HepG2 (cell line): ENCODE results near the gene DDX39B. TPM values are rescaled to one million over a fixed set of nuclear protein-coding genes. Genes with fewer than 3 reads are reported as not detected.
A peak's percentile ranks its signal among the peaks of the same experiment; 100 is the strongest.
"Not testable (repeated sequence)": the region's sequence is repeated elsewhere in the genome, so short reads cannot be mapped to it uniquely, and the experiment has no call there.

Experiments
- ATAC-seq: fragments of 200-7000 bp; cut with Tn5 transposase; 3 replicates; pipeline ENCODE4 v1.9.1; 2020; ENCODE audit warnings: mild to moderate bottlenecking, moderate library complexity
- BruUV-seq: library from RNA; stranded (reverse); fragments of 400-500 nt; replicated peaks from 2 replicates; lab custom pipeline; 2021; lab: Mats Ljungman, UMichigan
- CTCF ChIA-PET: fragments of 300-600 bp; formaldehyde crosslinking; extraction: SDS; loops from one replicate; lab custom pipeline; 2021; ENCODE audit warnings: low total read pairs, inconsistent platforms, low intra/inter-chr PET ratio; lab: Yijun Ruan, JAX
- POLR2A ChIA-PET: fragments of 350-600 bp; sonication (Branson Sonifier 250); formaldehyde crosslinking; loops from one replicate; lab custom pipeline; 2020; ENCODE audit warnings: antibody characterized with exemption, inconsistent platforms; lab: Yijun Ruan, JAX
- DNase-seq: peaks from one replicate; pipeline ENCODE4 v3.0.0-alpha.2; 2015; ENCODE audit warnings: low spot score
- FAIRE-seq: peaks from 3 replicates; lab custom pipeline; 2011; peaks lifted over from hg19 to GRCh38; lab: Jason Lieb, UNC
- H2AFZ ChIP-seq: one replicate; pipeline ENCODE4 v1.6.1; 2011; ENCODE audit warnings: low read length, inconsistent platforms
- H3K27ac ChIP-seq: fragments of 300-600 bp; 3 replicates; pipeline ENCODE4 v1.8.0; 2011; ENCODE audit warnings: mixed run types, mild to moderate bottlenecking, mixed read lengths, low read length, inconsistent platforms; ENCODE audit not compliant: insufficient read depth; ENCODE audit errors: extremely low read length
- H3K27me3 ChIP-seq, 2 experiments: fragments of 200-600 bp in 1 of 2; 2 replicates in 1 of 2; 3 replicates in 1 of 2; pipeline versions ENCODE4 v1.6.0 to v1.8.0; 2011; ENCODE audit warnings: low read length in 2 of 2, mild to moderate bottlenecking in 2 of 2, moderate library complexity in 2 of 2, inconsistent platforms in 1 of 2; ENCODE audit not compliant: insufficient read depth in 2 of 2, control insufficient read depth in 1 of 2
- H3K36me3 ChIP-seq, 2 experiments: fragments of 200-600 bp in 1 of 2; replicated peaks in 1 of 2; 2 replicates in 1 of 2; 3 replicates in 1 of 2; pipeline versions ENCODE4 v1.5.1 to v1.8.0; 2011; ENCODE audit warnings: low read length in 2 of 2, inconsistent platforms in 1 of 2; ENCODE audit not compliant: insufficient read depth in 2 of 2, control insufficient read depth in 1 of 2
- H3K4me1 ChIP-seq: 2 replicates; pipeline ENCODE4 v1.5.1; 2012; ENCODE audit warnings: low read length, inconsistent platforms; ENCODE audit not compliant: insufficient read depth
- H3K4me2 ChIP-seq: 2 replicates; pipeline ENCODE4 v1.6.0; 2011; ENCODE audit warnings: low read depth, low read length, inconsistent platforms
- H3K4me3 ChIP-seq, 3 experiments: fragments of 200-600 bp in 1 of 3; sonication (generic), shearing (Covaris generic) in 1 of 3; replicated peaks in 1 of 3; 2 replicates each; pipeline ENCODE4 v1.5.1; 2011 to 2016; ENCODE audit warnings: low read length in 3 of 3, inconsistent platforms in 2 of 3, low read depth in 2 of 3, mild to moderate bottlenecking in 2 of 3, control low read depth in 1 of 3, mixed read lengths in 1 of 3; ENCODE audit not compliant: insufficient read depth in 1 of 3
- H3K79me2 ChIP-seq: one replicate; pipeline ENCODE4 v1.6.1; 2011; ENCODE audit warnings: low read length, inconsistent platforms; ENCODE audit not compliant: insufficient read depth
- H3K9ac ChIP-seq: 2 replicates; pipeline ENCODE4 v1.6.0; 2011; ENCODE audit warnings: mild to moderate bottlenecking, low read depth, low read length, inconsistent platforms; ENCODE audit not compliant: insufficient read depth
- H3K9me3 ChIP-seq: 2 replicates; pipeline ENCODE4 v1.5.1; 2012; ENCODE audit warnings: mild to moderate bottlenecking, low read length
- H4K20me1 ChIP-seq: 2 replicates; pipeline ENCODE4 v1.6.0; 2011; ENCODE audit warnings: inconsistent platforms, mild to moderate bottlenecking, low read length, moderate library complexity; ENCODE audit not compliant: insufficient read depth
- BRD4 ChIP-seq: sonication (generic); formaldehyde crosslinking; IDR thresholded peaks from 2 replicates; pipeline ENCODE4 v1.4.0; 2020; ENCODE audit warnings: missing genetic modification reagents
- KDM2A ChIP-seq: sonication (generic); formaldehyde crosslinking; IDR thresholded peaks from 2 replicates; pipeline ENCODE4 v1.4.0; 2020; ENCODE audit warnings: low read depth, missing genetic modification reagents, borderline replicate concordance
- KLF13 ChIP-seq: sonication (generic); formaldehyde crosslinking; IDR thresholded peaks from 2 replicates; pipeline ENCODE4 v1.4.0; 2020; ENCODE audit warnings: mild to moderate bottlenecking, missing genetic modification reagents
- MAFF ChIP-seq: IDR thresholded peaks from 2 replicates; pipeline ENCODE4 v1.6.1; 2011; ENCODE audit warnings: low read depth, low read length, improper control_type of control experiment
- ZMYM3 ChIP-seq: sonication (generic); formaldehyde crosslinking; IDR thresholded peaks from 2 replicates; pipeline ENCODE4 v1.5.1; 2020; ENCODE audit warnings: mild to moderate bottlenecking, missing genetic modification reagents
- ZNF850 ChIP-seq: sonication (generic); formaldehyde crosslinking; conservative IDR thresholded peaks from 2 replicates; pipeline ENCODE4 v1.9.0; 2021; ENCODE audit warnings: mild to moderate bottlenecking, missing genetic modification reagents
- WGBS: methylation state at CpG from one replicate; pipeline ENCODE4 v1.1.6; 2017; ENCODE audit warnings: low lambda C conversion rate; 5-methylcytosine and 5-hydroxymethylcytosine counted together
- in situ Hi-C: cut with HindIII; loops from 2 replicates; pipeline ENCODE4 v1.10.0; 2017; ENCODE audit warnings: low pct_unique_long_range_greater_than_20kb; ENCODE audit not compliant: extremely low pct_ligation_motif_present
- intact Hi-C: fragments of 100-400 bp; cut with micrococcal nuclease; formaldehyde crosslinking; loops from one replicate; pipeline ENCODE4 v1.10.0; 2022; ENCODE audit not compliant: unreplicated experiment
- polyA plus RNA-seq, 8 experiments: library from polyadenylated mRNA; depleted of rRNA in 3 of 8; stranded (reverse) in 7 of 8; unstranded in 1 of 8; fragments of >200 nt; fragmentation: Illumina TruSeq in 4 of 8; extraction: Trizol in 4 of 8; gene quantifications; 2 replicates each; pipeline versions ENCODE4 v1.2.1 to v1.2.3, GENCODE V29; 2011 to 2016; ENCODE audit warnings: low read depth in 4 of 8, missing spikeins in 1 of 8, mixed read lengths in 1 of 8; ENCODE audit not compliant: insufficient read depth in 1 of 8
- total RNA-seq, 5 experiments: library from RNA; depleted of rRNA; stranded (reverse); fragments of >200 nt; fragmentation: Illumina TruSeq; extraction: Trizol; gene quantifications; 2 replicates each; pipeline ENCODE4 v1.2.3, GENCODE V29; 2016; ENCODE audit warnings: low read depth in 1 of 5
- TF ChIP-seq, protein P1 (sequence below): IDR thresholded peaks from 2 replicates; pipeline ENCODE4 v1.6.1; 2016; ENCODE audit warnings: mild to moderate bottlenecking

The DDX39B gene
- total and polyA plus RNA-seq, 2 of the 13 experiments (the other 11 are each of a cell fraction or from before 2014, with no cell fraction given), result 570 to 678 TPM

DNA sequence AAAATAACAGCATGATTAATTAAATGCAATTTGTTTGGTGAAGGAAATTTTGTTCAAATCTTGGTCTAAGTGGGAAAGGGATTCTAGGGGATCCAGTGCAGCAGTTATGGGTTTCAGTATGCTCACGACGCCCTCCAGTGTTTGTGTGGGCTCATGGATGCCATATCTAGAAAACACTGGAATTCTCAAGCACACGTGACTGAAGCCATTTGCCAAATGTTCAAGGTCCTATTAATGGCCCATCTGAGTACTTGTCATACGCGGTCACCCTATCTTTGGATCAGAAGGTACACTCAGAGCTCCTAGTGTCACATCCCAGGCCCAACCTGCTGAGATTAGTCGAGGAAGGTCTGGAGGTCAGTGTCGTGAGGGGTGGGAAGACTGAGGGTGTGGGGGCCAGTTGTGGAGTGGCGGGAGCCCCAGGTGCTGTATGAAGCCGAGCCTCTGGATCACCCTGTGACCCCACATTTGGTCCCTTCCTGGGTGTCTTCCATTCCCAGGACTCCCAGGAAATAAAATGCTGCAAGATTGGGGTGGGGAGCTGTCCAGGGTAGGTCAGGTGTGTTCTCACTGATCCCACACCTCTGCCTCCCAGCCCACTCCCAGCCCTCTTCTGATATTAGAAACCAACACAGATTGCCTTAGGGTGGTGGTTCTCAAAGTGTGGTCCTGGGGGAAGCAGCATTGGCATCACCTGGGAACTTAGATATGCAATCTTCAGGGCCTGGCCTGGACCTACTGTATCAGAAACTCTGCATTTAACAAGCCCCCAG, 55.6 kb downstream of the DDX39B start:
- H4K20me1 ChIP-seq, H3K27ac ChIP-seq, BruUV-seq, H3K9ac ChIP-seq, H3K4me3 ChIP-seq, in situ Hi-C loops, H3K4me2 ChIP-seq, H3K36me3 ChIP-seq, H3K27me3 ChIP-seq, POLR2A ChIA-PET, CTCF ChIA-PET, H3K9me3 ChIP-seq, H2AFZ ChIP-seq, DNase-seq, H3K79me2 ChIP-seq: not testable (repeated sequence)
- peaks cover 16% of the 10 kb centered on the region for H3K4me1 ChIP-seq
- intact Hi-C loops, result loop anchor here (5.0 kb wide), 1 partner anchor 94 kb away; no protein-coding TSS in a partner anchor
- FAIRE-seq, result peak; percentile 92
- 24% methylated on average over 2 of the region's 9 CpGs for WGBS
- ATAC-seq, result peak; percentile 54

DNA sequence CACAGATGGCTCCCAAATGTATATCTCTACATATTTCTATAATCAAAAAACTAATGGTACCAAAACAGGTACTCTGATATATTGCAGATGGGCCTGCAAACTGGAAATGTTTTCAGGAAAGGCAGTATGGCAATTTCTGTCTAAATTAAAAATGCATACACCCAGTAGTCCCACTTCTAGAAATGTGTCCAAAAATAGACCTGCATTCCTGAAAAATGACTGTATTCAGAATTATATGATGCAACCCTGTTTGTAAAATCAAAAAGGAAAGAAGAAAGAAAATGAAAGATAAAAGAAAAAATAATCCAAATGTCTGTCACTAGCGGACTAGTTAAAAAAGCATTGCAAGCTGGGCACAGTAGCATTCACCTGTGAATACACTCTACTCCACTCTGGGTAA, 56.7 kb downstream of the DDX39B start:
- H3K36me3 ChIP-seq, result no peaks in the 10 kb centered on the region
- H3K9me3 ChIP-seq, result no peaks in the 10 kb centered on the region
- H3K79me2 ChIP-seq, result no peaks in the 10 kb centered on the region
- H3K4me2 ChIP-seq, result no peak overlapping the region
- no peaks in the 10 kb centered on the region for H4K20me1 ChIP-seq
- peaks cover 5 to 19% of the 10 kb centered on the region in 2 experiments; a peak in 3 of 5 replicates for H3K27me3 ChIP-seq
- H3K9ac ChIP-seq, result no peak overlapping the region
- no peak overlapping the region for H2AFZ ChIP-seq
- H3K4me1 ChIP-seq, result peaks cover 22% of the 10 kb centered on the region
- ChIA-PET CTCF (no interaction called here), POLR2A (no interaction called here)
- 78% methylated on average over 1 of the region's 1 CpG for whole genome bisulfite sequencing
- in situ Hi-C loops (no loop called here), intact Hi-C loops (loop anchor here (5.0 kb wide), 1 partner anchor 93 kb away; no protein-coding TSS in a partner anchor)
- H3K4me3 ChIP-seq, result no peak overlapping the region
- BruUV-seq, result no TSS peak
- ATAC-seq, result no peak
- H3K27ac ChIP-seq, result no peak overlapping the region
- no peak for FAIRE-seq
- DNase-seq, result no peak
- TF ChIP-seq BRD4 (CRISPR knock-in tag) (no peak), ZMYM3 (CRISPR knock-in tag) (no peak), KLF13 (CRISPR knock-in tag) (no peak), MAFF (no peak), ZNF850 (CRISPR knock-in tag) (no peak), KDM2A (CRISPR knock-in tag) (no peak)
- TF ChIP-seq, protein P1, sequence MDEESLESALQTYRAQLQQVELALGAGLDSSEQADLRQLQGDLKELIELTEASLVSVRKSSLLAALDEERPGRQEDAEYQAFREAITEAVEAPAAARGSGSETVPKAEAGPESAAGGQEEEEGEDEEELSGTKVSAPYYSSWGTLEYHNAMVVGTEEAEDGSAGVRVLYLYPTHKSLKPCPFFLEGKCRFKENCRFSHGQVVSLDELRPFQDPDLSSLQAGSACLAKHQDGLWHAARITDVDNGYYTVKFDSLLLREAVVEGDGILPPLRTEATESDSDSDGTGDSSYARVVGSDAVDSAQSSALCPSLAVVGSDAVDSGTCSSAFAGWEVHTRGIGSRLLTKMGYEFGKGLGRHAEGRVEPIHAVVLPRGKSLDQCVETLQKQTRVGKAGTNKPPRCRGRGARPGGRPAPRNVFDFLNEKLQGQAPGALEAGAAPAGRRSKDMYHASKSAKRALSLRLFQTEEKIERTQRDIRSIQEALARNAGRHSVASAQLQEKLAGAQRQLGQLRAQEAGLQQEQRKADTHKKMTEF (CRISPR knock-in tag), result no peak
